ENCODE measurements around the gene CCL4L2.

- TF ChIP-seq SIN3A (IDR thresholded peaks at IDR 0.05; ENCODE audit: borderline replicate concordance, low read depth, low read length): no peak
- no peak for TF ChIP-seq PBX3 (IDR thresholded peaks at IDR 0.05)
- no peak for TF ChIP-seq CTCF (IDR thresholded peaks at IDR 0.05)
- TF ChIP-seq REST (IDR thresholded peaks at IDR 0.05; ENCODE audit: low read depth, low read length): no peak
- TF ChIP-seq SMC3 (IDR thresholded peaks at IDR 0.05; ENCODE audit: low read depth, low read length): no peak
- no peak for TF ChIP-seq GABPA (IDR thresholded peaks at IDR 0.05; ENCODE audit: low read depth)
- no peak for TF ChIP-seq POLR2AphosphoS5 (IDR thresholded peaks at IDR 0.05; ENCODE audit: low read depth, low read length)
- TF ChIP-seq YY1 (IDR thresholded peaks at IDR 0.05; ENCODE audit: low read depth): no peak
- TF ChIP-seq EP300 (IDR thresholded peaks at IDR 0.05; ENCODE audit: borderline replicate concordance in 1 of 2, low read depth in 1 of 2, low read length in 1 of 2): no peak
- no peak for TF ChIP-seq IRF3 (IDR thresholded peaks at IDR 0.05; ENCODE audit: low read depth, low read length)
- no peak for TF ChIP-seq JUND (IDR thresholded peaks at IDR 0.05)
These were observed 1.4 kb downstream of the CCL4L2 start for GRCh38 chr17:36212272-36212605.

Data from SK-N-SH (cell line).